Activated CD8-positive, alpha-beta T cell treated with anti-CD3 and anti-CD28 coated beads, Interleukin-2, amount 10 ng/mL, durations not matched to agents 7 days and 5 days (primary cell): ENCODE measurements around the gene IRS1. TPM values are rescaled to one million over a fixed set of nuclear protein-coding genes. Genes with fewer than 3 reads are reported as not detected.

Source experiments
- ATAC-seq: fragments of 150-1000 bp; cut with Tn5 transposase; one replicate; pipeline ENCODE4 v1.10.0; 2021; ENCODE audit warnings: moderate library complexity
- CTCF ChIA-PET: fragments of 350-600 bp; sonication (Branson Sonifier 250); formaldehyde crosslinking; loops from one replicate; lab custom pipeline; 2021; ENCODE audit warnings: antibody characterized with exemption; lab: Charles Lee
- POLR2A ChIA-PET: fragments of 350-600 bp; sonication (Branson Sonifier 250); formaldehyde crosslinking; loops from one replicate; lab custom pipeline; 2021; ENCODE audit warnings: antibody characterized with exemption; lab: Charles Lee
- DNase-seq: peaks from one replicate; pipeline ENCODE4 v3.0.0-alpha.2; 2020
- H3K27ac Mint-ChIP-seq: one replicate; pipeline ENCODE4 v1.8.0; 2021; ENCODE audit warnings: mild to moderate bottlenecking, mixed read lengths
- H3K27me3 Mint-ChIP-seq: one replicate; pipeline ENCODE4 v1.8.0; 2021; ENCODE audit warnings: low read depth, mixed read lengths
- H3K36me3 Mint-ChIP-seq: one replicate; pipeline ENCODE4 v1.8.0; 2021; ENCODE audit warnings: low read depth, mixed read lengths
- H3K4me1 Mint-ChIP-seq: one replicate; pipeline ENCODE4 v1.8.0; 2021; ENCODE audit warnings: low read depth, mixed read lengths
- H3K4me3 Mint-ChIP-seq: one replicate; pipeline ENCODE4 v1.8.0; 2021; ENCODE audit warnings: mild to moderate bottlenecking, mixed read lengths
- H3K9me3 Mint-ChIP-seq: one replicate; pipeline ENCODE4 v1.8.0; 2022; ENCODE audit warnings: mixed read lengths; ENCODE audit not compliant: insufficient read depth
- total RNA-seq, 2 experiments: library from RNA; stranded (reverse); gene quantifications; one replicate each; pipeline ENCODE4 v1.2.3, GENCODE V29; 2021

Gene IRS1
- total RNA-seq, 2 experiments from 2014 or later: 7.3 to 9.6 TPM

DNA sequence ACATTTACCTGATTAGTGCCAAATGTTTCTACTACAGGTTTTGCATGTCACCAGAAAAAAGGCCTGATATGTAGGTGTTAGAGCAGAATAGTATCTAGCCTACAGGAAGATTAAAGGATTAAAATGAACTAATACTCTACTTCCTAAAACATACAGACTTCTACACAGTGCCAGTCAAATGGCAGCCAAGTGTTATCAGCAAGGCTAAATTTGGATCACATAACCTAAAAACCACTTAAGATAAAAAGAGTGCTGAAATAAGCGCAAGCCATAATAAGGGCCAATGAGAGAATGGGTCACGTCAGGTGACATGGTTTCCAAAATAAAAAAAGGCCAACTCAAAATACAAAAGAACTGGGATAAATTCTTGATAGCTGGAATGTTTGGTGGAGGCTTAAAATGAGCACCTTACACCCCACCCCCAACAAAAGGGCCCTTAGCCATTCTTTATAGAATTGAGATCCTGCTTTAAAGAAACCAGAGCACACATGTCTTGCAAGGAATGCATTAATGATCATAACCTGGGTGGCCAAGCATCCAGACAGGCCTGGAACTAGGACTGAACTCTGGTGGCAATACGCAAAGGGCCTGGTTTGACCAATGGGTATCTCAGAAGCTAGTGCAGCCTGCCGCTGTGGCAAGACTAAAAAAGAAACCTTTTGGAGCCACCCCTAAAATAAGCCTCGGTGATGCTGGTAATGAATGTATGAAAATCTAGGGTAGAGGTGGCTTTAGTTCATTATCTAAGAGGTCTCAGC lies 32.4 kb downstream of the IRS1 start:
- Mint-ChIP-seq H3K4me1 (peaks cover 10% of the 10 kb centered on the region), H3K36me3 (peaks cover 9% of the 10 kb centered on the region), H3K9me3 (peaks cover 7% of the 10 kb centered on the region), H3K27ac (no peak overlapping the region), H3K27me3 (no peaks in the 10 kb centered on the region), H3K4me3 (no peak overlapping the region)
- POLR2A ChIA-PET: no interaction called here
- ATAC-seq (no peak), DNase-seq (no peak)
- CTCF ChIA-PET: no interaction called here

DNA sequence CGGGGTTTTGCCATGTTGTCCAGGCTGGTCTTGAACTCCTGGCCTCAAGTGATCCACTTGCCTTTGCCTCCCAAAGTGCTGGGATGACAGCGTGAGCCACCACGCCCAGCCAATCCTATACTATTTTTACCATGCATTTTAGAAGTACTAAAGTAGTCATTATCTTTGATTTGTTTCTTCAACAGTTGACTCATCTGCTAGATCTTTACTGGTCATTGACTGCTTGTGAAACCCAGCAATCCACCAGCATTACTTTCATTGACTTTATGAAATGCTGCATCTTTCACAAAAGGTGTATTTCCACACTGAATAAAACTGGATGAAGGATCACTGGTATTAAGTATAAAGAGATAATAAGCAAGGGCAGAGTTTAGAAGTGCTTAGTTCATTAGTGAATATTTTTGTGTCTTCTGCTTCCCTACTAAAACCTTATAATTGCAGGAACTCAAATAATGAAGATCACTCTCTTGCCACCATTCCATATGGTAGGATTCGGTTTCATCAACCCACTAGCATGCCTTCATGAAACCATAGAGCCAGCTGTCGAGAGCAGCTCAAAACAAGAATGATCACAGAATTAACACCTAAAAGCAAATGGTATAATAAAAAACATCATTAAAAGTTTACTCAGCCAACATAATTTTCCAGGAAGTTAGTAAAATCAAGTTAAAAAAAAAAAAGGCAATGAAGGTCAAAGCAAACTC lies 33.1 kb downstream of the IRS1 start:
- Mint-ChIP-seq H3K4me3 (no peak overlapping the region), H3K9me3 (peaks cover 7% of the 10 kb centered on the region), H3K4me1 (peaks cover 4% of the 10 kb centered on the region), H3K27me3 (no peaks in the 10 kb centered on the region), H3K27ac (no peak overlapping the region), H3K36me3 (peaks cover 9% of the 10 kb centered on the region)
- no peak for ATAC-seq
- POLR2A ChIA-PET: no interaction called here
- DNase-seq: no peak
- CTCF ChIA-PET: no interaction called here

DNA sequence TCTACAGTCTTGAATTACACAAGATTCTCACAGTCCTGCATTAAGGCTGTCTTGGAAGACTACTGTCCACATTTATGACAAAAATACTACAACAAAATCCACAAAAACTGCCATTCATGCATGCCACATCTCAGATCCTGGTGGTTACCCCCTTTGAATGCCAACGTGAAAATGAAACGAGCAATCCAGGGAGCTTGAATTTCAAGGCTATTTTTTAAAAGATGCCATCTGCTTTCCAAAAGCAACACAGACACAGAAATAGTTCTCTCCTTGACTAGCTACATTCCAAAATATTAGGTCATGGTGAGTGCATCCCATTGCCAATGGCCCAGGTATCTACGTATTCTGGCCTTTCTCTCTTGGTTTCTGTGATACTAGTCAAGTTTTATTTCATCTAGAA lies 36.3 kb downstream of the IRS1 start:
- H3K27ac Mint-ChIP-seq: no peak overlapping the region
- DNase-seq (no peak), ATAC-seq (no peak)
- ChIA-PET CTCF (interaction anchor here (0.8 to 3.1 kb wide), 2 partner anchors 9 to 27 kb away, joined by 3 to 9 read pairs; no protein-coding TSS in a partner anchor), POLR2A (no interaction called here)
- H3K36me3 Mint-ChIP-seq: peaks cover 4% of the 10 kb centered on the region
- no peaks in the 10 kb centered on the region for H3K4me1 Mint-ChIP-seq
- H3K4me3 Mint-ChIP-seq: no peak overlapping the region
- H3K9me3 Mint-ChIP-seq: peaks cover 7% of the 10 kb centered on the region
- no peaks in the 10 kb centered on the region for H3K27me3 Mint-ChIP-seq

DNA sequence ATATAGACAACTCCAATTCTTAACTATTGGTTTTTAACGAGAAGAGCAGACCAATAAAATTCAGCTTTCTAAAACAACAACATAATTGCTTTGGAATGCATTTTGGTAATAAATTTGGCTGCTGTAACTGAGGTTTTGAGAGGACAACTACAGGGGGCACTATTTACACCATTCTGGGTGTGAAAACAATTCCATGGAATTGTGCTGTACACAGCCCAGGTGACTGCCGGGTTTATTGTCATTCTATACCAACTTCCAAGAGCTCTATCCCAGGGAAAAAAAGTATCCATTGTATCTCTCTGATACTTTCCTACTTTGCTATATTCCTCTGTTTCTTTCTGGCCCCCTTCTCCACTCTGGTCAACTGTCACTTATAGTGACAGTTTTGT lies 38.4 kb downstream of the IRS1 start:
- H3K27me3 Mint-ChIP-seq: no peaks in the 10 kb centered on the region
- POLR2A ChIA-PET: no interaction called here
- no peak overlapping the region for H3K4me3 Mint-ChIP-seq
- no peak overlapping the region for H3K27ac Mint-ChIP-seq
- CTCF ChIA-PET: interaction anchor here (1.4 to 3.1 kb wide), 3 partner anchors 10 to 37 kb away, joined by 3 to 9 read pairs (median 6); no protein-coding TSS in a partner anchor
- peaks cover 4% of the 10 kb centered on the region for H3K36me3 Mint-ChIP-seq
- peaks cover 7% of the 10 kb centered on the region for H3K9me3 Mint-ChIP-seq
- H3K4me1 Mint-ChIP-seq: no peaks in the 10 kb centered on the region
- ATAC-seq (no peak), DNase-seq (no peak)

- CTCF ChIA-PET: interaction anchor here (1.4 to 3.1 kb wide), 3 partner anchors 11 to 38 kb away, joined by 3 to 9 read pairs (median 6); no protein-coding TSS in a partner anchor
- POLR2A ChIA-PET: no interaction called here
Measured at GRCh38 chr2:226760412-226761194, 39.0 kb downstream of the IRS1 start.

GRCh38 chr2:226759768-226760167 lies 39.9 kb downstream of the IRS1 start:
- Mint-ChIP-seq H3K27me3 (no peaks in the 10 kb centered on the region), H3K27ac (no peak overlapping the region), H3K4me1 (no peaks in the 10 kb centered on the region), H3K4me3 (no peak overlapping the region), H3K9me3 (no peaks in the 10 kb centered on the region), H3K36me3 (no peaks in the 10 kb centered on the region)
- no peak for DNase-seq
- POLR2A ChIA-PET: no interaction called here
- CTCF ChIA-PET: interaction anchor here (1.9 kb wide), 1 partner anchor 39 kb away, joined by 6 read pairs; no protein-coding TSS in a partner anchor
- no peak for ATAC-seq

More at GRCh38 chr2:226760412-226761194, 39.0 kb downstream of the IRS1 start:
- Mint-ChIP-seq H3K27ac (no peak overlapping the region), H3K9me3 (peaks cover 7% of the 10 kb centered on the region), H3K4me1 (no peaks in the 10 kb centered on the region), H3K27me3 (no peaks in the 10 kb centered on the region), H3K4me3 (no peak overlapping the region), H3K36me3 (peaks cover 4% of the 10 kb centered on the region)
- DNase-seq (no peak), ATAC-seq (no peak)

GRCh38 chr2:226758921-226759640 lies 40.5 kb downstream of the IRS1 start:
- ATAC-seq (no peak), DNase-seq (no peak)
- no peaks in the 10 kb centered on the region for H3K4me1 Mint-ChIP-seq
- no peak overlapping the region for H3K4me3 Mint-ChIP-seq
- CTCF ChIA-PET: no interaction called here
- POLR2A ChIA-PET: no interaction called here
- no peaks in the 10 kb centered on the region for H3K36me3 Mint-ChIP-seq
- no peak overlapping the region for H3K27ac Mint-ChIP-seq
- no peaks in the 10 kb centered on the region for H3K27me3 Mint-ChIP-seq
- H3K9me3 Mint-ChIP-seq: no peaks in the 10 kb centered on the region

DNA sequence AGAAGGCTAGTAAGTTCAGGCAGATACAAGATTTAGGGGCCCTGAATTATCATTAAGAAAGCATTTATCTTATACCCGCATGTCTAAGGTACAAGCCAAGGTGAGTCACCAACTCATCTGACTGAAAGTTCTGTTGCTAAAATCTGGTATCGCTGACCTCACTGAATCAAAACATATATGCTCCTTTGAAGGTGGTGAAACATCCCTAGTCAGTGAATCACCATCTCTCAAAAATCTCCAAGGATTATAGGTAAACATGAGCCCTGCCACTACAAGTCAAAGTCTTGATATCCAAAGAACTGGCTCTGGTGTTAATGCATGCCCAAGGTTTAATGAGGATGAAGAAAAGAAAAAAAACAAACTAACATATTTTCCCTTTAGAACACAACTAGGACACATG lies 43.5 kb downstream of the IRS1 start:
- no peak overlapping the region for H3K27ac Mint-ChIP-seq
- no peaks in the 10 kb centered on the region for H3K27me3 Mint-ChIP-seq
- CTCF ChIA-PET: interaction anchor here (1.5 to 2.4 kb wide), 2 partner anchors 21 to 43 kb away, joined by 3 to 6 read pairs; partner anchors contain the start of gene IRS1
- H3K4me1 Mint-ChIP-seq: no peaks in the 10 kb centered on the region
- H3K4me3 Mint-ChIP-seq: no peak overlapping the region
- DNase-seq (no peak), ATAC-seq (no peak)
- POLR2A ChIA-PET: no interaction called here
- H3K9me3 Mint-ChIP-seq: no peaks in the 10 kb centered on the region
- H3K36me3 Mint-ChIP-seq: no peaks in the 10 kb centered on the region

GRCh38 chr2:226755631-226756030 lies 44.0 kb downstream of the IRS1 start:
- Mint-ChIP-seq H3K4me1 (no peaks in the 10 kb centered on the region), H3K4me3 (no peak overlapping the region), H3K27me3 (no peaks in the 10 kb centered on the region), H3K27ac (no peak overlapping the region), H3K36me3 (no peaks in the 10 kb centered on the region), H3K9me3 (no peaks in the 10 kb centered on the region)
- ATAC-seq (no peak), DNase-seq (no peak)
- ChIA-PET CTCF (interaction anchor here (0.8 to 2.4 kb wide), 3 partner anchors 21 to 47 kb away, joined by 3 to 6 read pairs (median 3); partner anchors contain the start of gene IRS1), POLR2A (interaction anchor here (0.7 kb wide), 1 partner anchor 43 kb away, joined by 4 read pairs; no protein-coding TSS in a partner anchor)

DNA sequence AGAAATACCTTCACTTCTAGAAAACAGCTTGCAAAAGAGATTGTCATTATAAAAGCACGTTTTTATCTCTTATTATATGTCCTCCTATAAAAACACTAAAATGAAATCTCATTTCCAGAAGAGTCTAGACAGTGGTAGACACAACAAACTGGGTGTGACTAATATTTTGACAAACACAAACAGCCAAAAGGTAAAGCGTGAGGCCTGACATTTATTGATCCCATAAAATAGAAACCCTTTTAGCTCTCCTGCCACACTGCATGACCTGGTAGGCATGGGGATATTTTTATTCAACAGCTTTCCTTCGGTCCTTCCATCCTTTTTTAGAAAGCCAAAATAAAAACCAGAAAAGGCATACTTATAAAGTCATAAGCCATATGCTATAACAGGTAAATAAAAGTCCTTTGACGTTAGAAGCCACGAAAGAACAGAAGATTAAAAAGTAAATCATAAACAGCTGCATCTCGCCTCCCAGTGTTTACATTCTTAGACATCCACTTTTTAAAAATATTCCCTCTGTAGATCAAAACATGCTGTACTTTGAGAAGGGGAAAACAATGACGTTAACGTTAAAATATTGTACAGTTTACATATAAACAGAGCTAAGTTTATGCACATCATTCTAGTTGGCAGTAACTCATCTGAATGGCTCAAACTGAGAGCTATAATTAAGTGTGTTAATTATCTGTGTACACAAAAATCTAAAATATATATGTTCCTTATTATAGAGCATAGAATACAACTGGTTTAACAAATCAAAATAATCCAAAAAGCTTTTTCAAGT lies 44.6 kb downstream of the IRS1 start:
- Mint-ChIP-seq H3K27me3 (no peaks in the 10 kb centered on the region), H3K9me3 (no peaks in the 10 kb centered on the region), H3K27ac (no peak overlapping the region), H3K4me3 (no peak overlapping the region), H3K4me1 (no peaks in the 10 kb centered on the region), H3K36me3 (no peaks in the 10 kb centered on the region)
- DNase-seq: no peak
- ChIA-PET POLR2A (interaction anchor here (0.7 kb wide), 1 partner anchor 43 kb away, joined by 4 read pairs; no protein-coding TSS in a partner anchor), CTCF (interaction anchor here (0.8 to 2.4 kb wide), 2 partner anchors 44 to 48 kb away, joined by 3 to 6 read pairs; partner anchors contain the start of gene IRS1)
- ATAC-seq: no peak
